SH-SY5Y (cell line): ENCODE results near the gene COX4I1.

Source experiments
- GATA2 ChIP-seq: IDR thresholded peaks from 2 replicates; pipeline ENCODE4 v1.6.1; 2011; ENCODE audit warnings: mild to moderate bottlenecking, low read depth, low read length
- GATA3 ChIP-seq: IDR thresholded peaks from 2 replicates; pipeline ENCODE4 v1.6.1; 2011; ENCODE audit warnings: low read depth, mild to moderate bottlenecking, low read length, moderate library complexity

DNA sequence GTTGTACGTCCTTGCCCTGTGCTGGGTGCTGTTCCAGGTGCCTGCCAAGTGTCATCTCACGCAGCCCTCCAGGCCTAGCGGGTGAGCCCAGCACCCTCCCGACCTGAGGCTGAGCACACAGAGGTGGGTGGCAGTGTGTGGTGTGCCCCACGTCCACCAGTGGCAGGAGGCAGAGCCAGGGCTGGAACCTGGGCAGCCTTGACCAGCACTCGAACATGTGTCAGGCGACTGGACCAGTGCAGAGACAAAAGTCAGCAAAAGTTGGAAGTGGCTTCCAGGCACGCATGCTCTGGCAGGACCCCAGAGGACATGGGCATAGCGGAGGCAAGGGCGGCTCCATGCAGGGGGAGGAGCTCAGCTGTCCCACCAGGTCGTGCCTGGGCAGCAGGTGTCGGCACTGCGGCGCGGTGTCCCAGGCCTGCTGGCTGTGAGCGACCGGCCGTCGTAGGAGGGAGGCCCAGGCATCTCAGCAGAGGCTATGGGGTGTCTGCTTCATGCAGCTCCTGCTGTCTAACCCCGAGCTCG, 35.8 kb downstream of the COX4I1 start:
- no peak for TF ChIP-seq GATA3
- no peak for TF ChIP-seq GATA2
